Glomerular endothelial cell (primary cell): ENCODE results near the gene MGMT. TPM values are rescaled to one million over a fixed set of nuclear protein-coding genes. Genes with fewer than 3 reads are reported as not detected.

Experiments
- DNase-seq: peaks from one replicate; pipeline ENCODE4 v3.0.0-alpha.2; 2011; ENCODE audit warnings: low read depth, low spot score; ENCODE audit errors: extremely low read depth
- total RNA-seq: library from RNA; depleted of rRNA; stranded (reverse); fragments of >200 nt; gene quantifications from 2 replicates; pipeline ENCODE4 v1.2.3, GENCODE V29; 2015

Gene MGMT
- total RNA-seq, 1 donor from 2014 or later, result 26.5 TPM

DNA sequence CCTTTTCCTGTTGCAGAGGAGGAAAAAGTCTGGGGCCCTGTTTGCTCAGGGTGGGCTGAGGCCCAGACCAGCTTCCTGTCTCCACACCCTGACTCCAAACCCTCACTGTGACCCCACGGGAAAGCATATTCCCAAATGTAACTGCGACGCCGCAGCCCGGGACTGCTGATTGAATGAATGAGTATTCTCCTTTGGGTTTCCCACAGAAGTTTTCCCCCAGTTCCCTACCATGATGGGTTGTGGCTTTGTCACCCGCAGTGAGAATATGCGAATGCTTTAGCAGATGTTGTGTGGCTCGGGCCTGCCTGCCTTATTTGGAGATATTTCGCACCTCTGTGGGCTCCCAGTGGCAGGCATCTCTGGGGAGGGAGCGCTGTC is 50.6 kb downstream of the MGMT start:
- DNase-seq, result no peak

DNA sequence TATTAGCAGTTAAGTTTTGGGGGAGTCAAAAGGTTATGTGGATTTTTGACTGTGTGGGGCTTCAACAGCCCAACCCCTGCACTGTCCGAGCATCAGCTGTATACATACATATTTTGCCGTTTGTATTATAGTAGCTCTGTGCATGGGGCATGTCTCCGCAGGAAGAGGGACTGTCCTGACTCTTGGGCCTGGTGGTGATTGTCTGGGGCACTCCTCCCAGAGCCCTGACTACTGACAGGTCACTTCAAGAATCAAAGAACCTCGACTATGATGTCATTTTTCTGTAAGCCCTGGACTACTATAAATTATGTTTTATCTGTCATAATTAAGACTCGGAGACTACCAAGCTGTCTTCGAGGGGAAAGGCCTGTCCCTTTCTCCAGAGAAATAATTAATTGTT is 51.8 kb downstream of the MGMT start:
- no peak for DNase-seq

DNA sequence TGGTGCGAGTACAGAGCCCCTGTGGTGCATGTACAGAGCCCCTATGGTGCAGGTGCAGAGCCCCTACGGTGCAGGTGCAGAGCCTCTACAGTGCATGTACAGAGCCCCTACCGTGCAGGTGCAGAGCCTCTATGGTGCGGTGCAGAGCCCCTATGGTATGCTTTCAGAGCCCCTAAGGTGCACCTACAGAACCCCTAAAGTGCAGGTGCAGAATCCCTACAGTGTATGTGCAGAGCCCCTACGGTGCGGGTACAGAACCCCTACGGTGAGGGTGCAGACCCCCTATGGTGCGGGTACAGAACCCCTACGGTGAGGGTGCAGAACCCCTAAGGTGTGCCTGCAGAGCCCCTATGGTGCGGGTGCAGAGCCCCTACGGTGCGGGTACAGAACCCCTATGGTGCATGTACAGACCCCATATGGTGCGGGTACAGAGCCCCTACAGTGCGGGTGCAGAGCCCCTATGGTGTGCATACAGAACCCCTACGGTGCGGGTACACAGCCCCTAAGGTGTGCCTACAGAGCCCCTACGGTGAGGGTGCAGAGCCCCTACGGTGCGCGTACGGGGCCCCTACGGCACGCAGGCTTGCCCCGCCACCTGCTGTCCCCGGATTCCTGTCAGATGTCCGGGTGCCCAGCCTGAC is 53.5 kb downstream of the MGMT start:
- DNase-seq, result no peak

DNA sequence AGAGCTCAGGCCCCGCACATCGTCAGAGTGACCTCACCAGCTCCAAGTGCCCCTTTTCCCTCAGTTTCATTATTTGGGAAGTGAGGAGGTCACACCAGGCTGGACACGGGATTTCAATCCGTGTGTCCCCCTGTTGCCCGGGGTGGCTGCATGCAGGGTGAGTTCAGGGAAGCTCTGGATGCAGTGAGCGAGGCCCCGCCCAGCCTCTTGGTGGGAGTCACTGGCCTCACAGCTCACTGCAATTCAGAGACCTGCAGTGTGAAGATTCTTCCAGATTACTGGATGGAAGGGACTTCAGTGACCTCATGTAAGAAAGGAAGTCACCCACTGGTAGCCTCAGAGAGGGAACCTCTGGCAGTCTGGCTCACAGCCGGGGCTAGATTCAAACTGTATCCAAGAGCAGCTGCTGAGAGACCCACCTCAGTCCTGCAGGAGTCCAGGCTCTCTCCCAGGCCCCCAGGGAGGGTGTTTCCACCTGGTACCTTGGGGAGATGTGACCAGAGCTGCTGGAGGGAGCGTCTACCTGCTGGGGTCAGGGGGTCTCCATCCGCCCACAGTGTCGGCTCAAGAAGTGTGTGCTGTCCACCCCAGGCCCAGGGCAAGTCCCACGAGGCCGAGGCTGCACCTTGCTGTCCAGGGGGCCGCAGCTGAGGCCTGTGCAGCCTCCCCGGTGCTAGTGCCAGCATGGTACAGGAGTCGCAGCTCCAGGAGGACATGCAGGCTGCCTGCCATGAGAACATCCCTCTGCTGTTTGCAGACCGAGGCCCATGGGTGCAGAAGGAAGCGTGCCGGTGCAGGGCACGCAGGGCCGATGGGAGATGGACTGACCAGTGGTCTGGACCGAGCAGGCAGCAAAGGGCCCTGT is 54.4 kb downstream of the MGMT start:
- no peak for DNase-seq

DNA sequence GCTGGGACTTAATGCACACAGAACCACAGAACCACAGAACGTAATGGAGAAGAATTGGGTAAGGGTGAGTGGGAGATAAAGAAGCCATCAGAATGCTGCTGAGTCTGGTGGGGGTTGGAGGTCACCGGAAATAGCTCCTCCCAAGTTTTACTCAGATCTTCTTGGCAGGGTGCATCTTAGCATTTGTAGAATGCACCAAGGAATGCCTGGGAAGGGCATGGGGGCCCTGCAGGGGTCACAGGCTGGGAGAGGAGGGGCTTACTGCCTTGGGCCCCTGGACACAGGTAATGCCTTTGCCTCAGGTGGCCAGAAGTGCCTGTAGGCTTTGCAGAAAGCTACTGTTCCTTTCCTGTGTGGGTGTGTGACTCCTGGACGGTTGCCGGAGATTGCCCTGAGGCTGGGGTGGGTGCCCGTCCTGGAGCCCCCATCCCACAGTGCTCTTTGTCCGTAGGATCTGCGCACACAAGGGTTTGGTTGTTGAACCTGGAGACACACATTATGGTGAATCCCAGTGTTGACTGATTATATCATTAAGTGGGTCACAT is 55.1 kb downstream of the MGMT start:
- no peak for DNase-seq

DNA sequence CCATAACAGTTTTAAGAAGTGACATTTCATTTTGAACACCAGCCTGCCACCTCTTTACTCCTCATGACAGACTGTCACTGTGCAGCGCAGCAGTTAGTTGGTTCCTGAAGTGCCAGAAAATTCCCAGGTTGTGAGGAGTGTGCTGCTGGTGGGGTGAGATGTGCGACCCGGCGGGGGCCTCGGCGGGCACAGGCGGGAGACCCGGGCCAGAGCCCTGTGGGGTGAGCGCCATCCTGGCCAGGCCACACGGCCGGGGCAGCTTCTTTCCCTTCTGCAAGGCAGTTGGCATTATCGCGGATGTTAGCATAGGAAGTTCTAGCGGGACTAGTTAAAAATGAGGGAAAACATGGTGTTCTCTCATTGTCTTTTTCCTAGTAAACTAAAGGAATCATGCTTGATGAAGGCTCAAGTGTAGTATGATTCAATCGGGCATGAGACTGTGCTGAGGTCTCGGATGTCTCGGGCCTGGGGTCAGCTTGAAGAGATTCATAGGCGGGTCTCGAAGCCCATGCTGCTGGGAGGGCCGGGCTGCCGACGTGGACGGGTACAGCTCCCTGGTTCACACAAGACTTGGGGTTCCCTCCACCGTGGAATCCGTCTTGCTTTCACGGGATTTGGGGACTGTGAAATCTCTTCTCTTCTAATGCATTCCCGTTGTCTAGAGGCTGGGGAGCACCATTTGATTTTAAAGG is 56.1 kb downstream of the MGMT start:
- no peak for DNase-seq

DNA sequence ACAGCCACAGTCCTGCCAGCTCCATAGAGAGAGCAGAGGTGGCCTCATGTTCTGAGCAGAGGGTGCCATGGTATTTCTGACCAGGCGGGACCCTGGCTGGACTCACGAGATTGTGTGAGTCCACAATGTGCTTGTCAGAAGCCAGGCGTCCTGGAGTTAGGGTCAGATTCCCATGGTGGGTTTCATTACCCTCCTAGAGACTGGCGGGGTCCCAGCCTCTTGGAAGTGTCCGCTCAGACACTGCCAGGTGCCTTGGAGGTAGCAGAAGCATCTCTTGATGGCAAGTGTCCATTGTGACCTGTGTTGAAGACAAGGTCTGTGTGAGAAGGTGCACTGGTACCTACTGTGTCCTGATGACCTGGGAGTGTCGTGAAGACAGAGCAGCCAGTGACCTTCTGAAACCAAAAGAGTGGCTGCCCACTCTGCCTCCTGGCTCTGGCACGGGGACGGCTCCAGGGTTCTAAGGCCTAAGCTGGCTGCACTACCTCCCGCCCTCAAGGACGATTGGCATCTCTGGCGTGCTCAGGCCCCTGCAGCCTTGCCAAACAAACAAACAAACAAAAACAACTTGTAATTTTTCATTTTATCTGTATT is 56.8 kb downstream of the MGMT start:
- DNase-seq, result no peak

DNA sequence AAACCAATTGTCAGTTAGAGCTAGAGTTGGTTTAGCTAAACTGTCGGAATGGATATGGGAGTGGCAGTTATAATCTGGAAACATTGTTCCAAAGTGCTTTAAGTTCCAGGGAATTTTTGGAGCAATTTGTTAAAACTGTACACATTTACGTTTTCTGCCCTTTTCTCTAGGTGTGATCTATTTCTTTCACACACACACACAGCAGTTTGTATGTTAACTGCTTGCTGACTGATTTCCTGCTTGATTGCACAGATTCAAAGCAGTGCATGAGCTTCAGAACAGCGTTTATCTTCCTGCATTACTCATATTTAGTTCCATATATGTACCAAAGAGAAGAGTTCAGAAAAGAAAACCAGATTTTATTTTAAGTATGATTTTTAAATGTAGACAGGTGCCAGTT is 57.9 kb downstream of the MGMT start:
- DNase-seq, result no peak

DNA sequence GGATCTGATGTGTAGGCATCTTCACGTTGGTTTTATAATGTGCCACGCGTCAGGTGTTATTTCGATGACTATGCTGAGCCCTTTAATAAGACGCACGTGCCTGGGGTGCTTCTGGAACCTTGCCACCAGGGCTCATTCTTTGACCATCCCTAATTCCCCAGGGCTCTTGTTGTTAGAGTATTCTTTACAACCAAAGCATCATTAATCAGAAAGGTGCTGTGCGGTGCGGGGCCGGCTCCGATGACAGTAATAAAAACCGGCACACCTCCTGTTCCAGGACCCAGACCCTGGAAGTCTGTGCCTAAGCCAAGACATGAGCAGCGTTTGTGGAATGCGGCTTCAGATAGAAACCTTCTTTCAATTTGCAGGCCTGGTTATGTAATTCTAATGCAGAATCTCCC is 58.4 kb downstream of the MGMT start:
- no peak for DNase-seq

DNA sequence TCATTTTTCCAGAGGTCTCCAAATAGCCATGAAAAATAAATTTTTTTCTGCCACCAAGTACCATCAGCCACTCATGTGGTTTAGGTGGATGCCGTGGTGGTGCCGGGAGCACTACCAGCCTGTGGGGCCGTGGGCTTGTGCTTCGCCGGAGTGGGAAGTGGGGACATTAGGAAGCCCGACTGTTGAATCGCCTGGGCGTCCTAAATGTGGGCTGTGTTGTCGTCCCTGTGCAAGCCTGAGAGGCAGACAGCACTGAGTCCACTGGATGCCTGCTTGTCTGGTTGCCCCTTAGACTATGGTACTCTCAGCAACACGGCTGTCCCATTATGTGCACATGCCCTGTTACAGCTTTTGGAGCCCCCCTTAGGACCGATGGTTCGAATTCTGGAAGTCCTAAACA is 59.9 kb downstream of the MGMT start:
- no peak for DNase-seq

DNA sequence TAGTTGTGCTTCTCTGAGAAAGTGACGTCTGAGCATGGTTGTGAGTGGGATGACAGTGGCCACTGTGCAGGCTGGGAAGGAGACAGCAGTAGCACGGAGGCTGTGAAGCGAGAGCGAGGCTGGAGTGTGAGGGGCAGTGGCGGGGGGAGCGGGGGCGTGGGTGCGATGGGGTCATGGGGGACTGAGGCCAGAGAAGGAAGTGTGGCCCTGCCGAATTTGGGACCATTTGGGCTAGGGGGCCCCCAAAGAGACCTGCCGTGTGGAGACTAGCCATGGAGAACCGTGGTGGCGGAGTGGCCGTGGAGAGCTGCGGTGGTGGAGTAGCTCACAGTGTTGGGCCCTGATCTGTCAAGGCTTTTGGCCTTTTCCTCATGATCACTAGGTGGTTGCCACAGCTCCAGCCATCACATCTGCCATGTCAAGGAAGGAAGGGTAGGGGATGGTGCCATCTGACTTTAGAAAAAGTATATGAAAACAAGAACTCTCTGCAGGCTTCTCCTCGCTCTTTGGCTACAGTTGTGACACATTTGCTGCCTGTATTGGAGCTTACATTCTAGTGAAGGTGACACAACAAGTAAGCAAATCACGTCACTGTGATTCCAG is 61.4 kb downstream of the MGMT start:
- DNase-seq, result no peak

DNA sequence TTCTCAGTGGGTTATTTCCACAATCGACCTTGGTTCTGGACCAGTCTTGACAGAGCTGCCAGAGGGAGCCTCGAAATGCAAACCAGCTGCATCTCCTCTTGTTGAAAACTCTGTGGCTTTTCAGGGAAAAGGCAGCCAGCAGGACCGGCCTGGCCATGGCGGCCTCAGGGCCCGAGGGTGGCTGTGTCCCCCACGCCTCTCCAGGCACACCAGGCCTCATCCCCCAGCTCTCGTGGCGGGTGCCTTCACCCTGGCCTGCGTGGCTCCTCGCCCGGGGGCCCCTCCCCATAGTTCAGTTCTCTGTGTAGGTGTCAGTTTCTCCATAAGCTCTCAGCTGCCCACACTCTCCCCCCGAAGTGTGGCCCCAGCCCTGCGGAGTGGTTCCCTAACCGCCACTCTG is 63.5 kb downstream of the MGMT start:
- DNase-seq, result no peak

DNA sequence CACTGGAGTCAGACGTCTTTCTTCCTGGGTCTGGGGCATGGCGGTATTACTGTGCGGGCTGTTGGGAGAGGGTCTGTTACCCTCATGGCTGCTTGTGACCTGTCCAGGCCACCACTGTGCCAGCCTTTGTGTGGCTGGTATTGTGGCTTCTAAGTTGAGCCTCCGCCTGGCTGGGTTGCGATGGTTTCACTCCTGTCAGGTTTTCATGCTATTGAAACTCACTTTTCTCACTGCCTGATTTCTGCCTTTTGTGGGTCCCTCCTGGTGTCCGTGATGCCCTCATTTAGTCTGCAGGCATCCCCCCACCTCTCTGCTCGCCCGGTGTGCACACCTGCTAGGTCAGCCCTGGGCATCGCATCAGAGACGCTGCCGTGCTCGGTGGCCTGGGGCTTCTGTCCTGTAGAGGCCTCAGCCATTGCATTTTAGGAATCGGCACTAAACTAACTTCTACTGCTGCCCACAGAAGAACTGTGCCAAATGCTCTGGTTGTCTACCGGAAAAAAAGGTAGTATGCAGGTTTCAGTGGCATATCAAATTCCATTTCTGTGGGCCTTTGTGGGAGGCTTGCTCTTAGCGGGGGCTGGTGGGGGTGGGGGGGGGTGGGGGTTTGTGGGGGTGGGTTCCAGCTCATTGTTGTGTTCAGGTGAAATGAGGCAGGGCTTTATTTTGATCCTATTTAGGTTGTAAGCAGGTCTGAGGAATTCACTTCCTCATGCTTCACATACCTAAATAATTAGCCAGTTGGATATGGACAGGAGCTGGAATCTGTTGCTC is 64.3 kb downstream of the MGMT start:
- no peak for DNase-seq

DNA sequence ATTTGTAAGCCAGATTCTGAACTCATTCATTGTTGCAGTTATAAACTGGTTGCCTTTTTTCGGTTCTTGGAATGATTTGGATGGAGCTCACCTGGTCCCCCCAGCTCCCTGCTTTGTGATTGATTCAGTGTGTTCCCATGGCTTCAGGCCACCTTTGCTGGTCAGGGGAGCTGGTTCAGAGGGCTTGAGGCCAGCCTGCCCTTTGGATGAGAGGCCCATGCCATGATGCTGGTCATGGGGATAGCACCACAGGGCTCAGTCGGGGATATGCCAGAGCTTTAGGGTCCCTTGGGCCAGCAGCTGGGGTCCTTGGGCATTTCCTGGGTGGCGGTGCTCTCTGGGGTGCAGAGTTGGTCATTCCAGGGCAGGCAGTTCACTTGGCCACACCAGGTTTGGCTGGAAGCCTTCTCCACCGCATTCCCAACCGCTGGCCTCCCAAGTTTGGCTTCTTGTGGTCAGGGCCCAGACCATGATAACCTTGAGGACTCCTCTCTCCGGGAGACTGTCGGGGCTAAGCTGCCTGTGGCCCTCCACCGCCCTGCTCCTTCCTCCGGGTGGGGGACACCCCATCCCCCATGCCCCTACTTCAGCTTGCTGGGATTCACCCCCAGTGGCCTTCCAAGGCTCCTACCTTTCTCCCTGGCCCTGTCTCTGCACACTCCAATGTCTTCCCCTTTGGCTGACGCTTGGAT is 65.1 kb downstream of the MGMT start:
- no peak for DNase-seq

DNA sequence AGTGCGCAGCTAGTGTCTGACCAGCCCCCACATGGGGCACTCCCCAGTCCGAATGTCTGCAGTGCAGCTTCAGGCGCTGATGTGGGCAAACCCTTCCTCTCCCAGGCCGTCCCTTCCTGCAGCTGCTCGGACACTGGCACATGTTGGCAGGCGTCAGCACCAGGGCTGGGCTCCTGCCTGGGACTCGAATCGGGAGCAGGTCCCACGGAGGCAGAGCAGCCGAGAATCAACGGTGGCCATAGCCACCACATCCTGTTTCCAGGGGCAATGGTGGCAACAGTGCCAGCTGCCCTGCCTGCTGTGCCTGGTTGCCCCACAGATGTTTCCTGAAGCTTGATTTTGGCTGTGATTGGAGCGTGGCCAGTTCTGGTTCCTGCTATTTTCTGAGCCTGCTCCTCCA is 65.8 kb downstream of the MGMT start:
- no peak for DNase-seq

DNA sequence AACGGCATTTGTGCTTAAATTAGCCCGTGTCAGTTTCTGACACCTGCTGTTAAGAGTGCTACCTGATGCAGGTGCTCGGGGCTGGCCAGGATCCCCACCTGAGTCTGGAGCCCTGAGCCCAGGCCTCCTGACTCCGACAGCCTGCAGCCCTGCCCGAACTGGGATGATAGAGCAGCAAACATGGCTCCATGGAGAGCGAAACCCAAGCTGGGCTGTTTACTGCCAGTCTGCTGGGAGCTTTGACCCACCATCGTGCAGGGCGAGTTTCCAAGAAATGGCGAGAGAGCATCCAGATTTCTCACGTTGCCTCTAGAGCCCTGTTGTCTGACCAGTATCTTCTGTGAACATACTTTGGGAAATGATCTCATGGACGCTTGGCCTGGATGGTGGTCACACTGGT is 66.2 kb downstream of the MGMT start:
- DNase-seq, result no peak

DNA sequence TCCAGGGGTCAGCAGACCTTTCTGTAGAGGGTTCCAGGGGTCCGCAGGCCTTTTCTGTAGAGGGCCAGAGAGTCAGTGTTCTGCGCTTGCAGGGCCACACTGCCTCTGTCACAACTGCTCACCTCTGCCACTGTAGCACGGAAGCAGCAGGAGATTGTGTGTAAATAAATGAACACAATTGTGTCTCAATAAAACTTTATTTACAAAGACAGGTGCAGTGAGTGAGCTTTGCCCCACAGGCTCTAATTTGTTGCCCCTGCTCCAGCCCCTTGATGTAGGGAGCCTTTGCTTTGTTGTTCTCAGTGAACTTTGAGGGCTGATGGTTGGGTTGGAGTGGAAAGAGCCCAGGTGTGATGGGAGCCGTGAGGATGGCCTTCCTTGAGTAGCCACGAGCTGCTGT is 67.8 kb downstream of the MGMT start:
- no peak for DNase-seq

DNA sequence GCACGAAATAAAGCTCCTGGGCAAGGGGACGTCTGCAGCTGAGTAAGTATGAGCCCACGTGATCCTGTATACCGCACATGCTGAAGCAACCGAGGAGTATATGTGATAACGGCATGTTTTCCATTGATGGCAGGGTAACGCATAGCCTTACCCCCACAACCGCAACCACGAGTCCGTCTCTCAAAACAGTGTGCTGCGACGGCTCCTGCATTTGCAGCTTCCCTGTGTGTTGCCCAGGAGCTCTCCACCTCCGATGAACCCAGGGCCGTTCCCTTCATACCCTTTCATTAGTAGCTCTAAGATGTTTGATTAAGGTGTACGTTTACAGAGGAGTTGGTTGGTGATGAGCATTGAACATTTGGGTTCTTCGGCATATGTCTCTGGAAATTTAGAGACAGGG is 69.3 kb downstream of the MGMT start:
- no peak for DNase-seq

DNA sequence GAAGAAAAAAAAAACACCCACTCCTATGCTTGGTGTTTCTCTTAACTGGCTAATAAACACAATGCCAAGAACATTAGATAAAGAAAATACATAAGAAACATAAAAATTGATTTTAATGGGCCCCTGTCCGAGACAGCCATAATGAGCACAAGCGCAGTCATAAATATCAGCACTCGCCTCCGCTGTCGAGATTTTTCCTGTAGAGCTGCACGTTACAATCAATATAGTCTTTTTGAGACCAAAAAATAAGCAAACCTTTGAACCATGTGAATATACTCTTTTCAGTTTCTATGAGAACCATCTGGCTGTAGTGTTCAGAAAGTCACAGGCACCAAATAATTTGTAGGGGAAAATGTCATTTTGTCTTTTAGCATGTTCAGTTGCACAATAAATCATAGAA is 70.1 kb downstream of the MGMT start:
- DNase-seq, result no peak

DNA sequence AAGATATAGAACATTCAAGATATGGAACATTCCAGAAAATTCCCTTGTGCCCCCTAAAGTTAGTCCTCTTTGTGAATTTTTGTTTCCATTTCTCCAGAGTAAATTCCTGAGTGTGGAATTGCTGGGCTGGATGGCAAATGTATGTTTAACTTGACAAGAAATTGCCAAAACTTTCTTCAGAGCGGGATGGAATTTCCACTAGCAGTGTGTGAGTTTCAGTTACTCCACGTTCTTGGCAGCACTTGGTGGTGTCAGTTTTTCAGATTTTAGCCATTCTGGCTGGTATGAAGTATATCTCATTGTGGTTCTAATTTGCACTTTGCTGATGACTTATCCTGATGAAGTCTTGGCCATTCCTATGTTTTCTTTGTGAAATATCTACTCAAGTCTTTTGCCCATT is 71.2 kb downstream of the MGMT start:
- no peak for DNase-seq
